Adrenal gland (tissue), 5 donors: Measurements from ENCODE around the gene PTPRN2.

Experiments
- CTCF ChIP-seq, 6 experiments: fragments of 450-650 bp in 4 of 6; fragments of 200-600 bp in 2 of 6; sonication (generic) in 1 of 6; IDR thresholded peaks; 1 replicate in 5 of 6; 2 replicates in 1 of 6; pipeline versions ENCODE4 v1.5.1 to v1.8.0; 2016 to 2021; ENCODE audit warnings: antibody characterized with exemption in 6 of 6, mild to moderate bottlenecking in 2 of 6, moderate library complexity in 1 of 6
- POLR2A ChIP-seq, 2 donors: fragments of 450-650 bp; IDR thresholded peaks; one replicate each; pipeline ENCODE4 v1.6.1; 2017; ENCODE audit warnings: antibody characterized with exemption in 2 of 2, mild to moderate bottlenecking in 2 of 2, moderate library complexity in 1 of 2
- donor health status: DM: no; HTN: no; CAD: no.

GRCh38 chr7:157574914-157575586 lies 1012.6 kb downstream of the PTPRN2 start:
- no peak for TF ChIP-seq CTCF (IDR thresholded peaks at IDR 0.05)
- no peak for TF ChIP-seq POLR2A (IDR thresholded peaks at IDR 0.05)
